GM12891 (cell line): ENCODE results near the gene CCR7.
"Not testable (repeated sequence)": the region's sequence is repeated elsewhere in the genome, so short reads cannot be mapped to it uniquely, and the experiment has no call there.

Experiments used
- DNase-seq: peaks from one replicate; pipeline ENCODE4 v3.0.0; 2011; ENCODE audit warnings: low spot score; ENCODE audit not compliant: insufficient read length
- FAIRE-seq: peaks from 2 replicates; lab custom pipeline; 2011; peaks lifted over from hg19 to GRCh38; lab: Jason Lieb, UNC
- PAX5 ChIP-seq: IDR thresholded peaks from 2 replicates; pipeline ENCODE4 v1.6.1; 2011; ENCODE audit warnings: low read length, moderate library complexity, mild to moderate bottlenecking; ENCODE audit not compliant: insufficient read depth, severe bottlenecking
- POLR2A ChIP-seq: IDR thresholded peaks from 2 replicates; pipeline ENCODE4 v1.6.1; 2011; ENCODE audit warnings: low read depth, low read length, control low read depth
- POLR2AphosphoS5 ChIP-seq: IDR thresholded peaks from 2 replicates; pipeline ENCODE4 v1.6.1; 2011; ENCODE audit warnings: low read depth, low read length, control low read depth
- POU2F2 ChIP-seq: IDR thresholded peaks from 2 replicates; pipeline ENCODE4 v1.6.1; 2011; ENCODE audit warnings: low read depth, mild to moderate bottlenecking, control low read depth, low read length, moderate library complexity
- SPI1 ChIP-seq: IDR thresholded peaks from 2 replicates; pipeline ENCODE4 v1.6.1; 2011; ENCODE audit warnings: low read depth, low read length, control low read depth
- TAF1 ChIP-seq: IDR thresholded peaks from 2 replicates; pipeline ENCODE4 v1.6.1; 2011; ENCODE audit warnings: low read depth, low read length, control low read depth

The CCR7 gene

DNA sequence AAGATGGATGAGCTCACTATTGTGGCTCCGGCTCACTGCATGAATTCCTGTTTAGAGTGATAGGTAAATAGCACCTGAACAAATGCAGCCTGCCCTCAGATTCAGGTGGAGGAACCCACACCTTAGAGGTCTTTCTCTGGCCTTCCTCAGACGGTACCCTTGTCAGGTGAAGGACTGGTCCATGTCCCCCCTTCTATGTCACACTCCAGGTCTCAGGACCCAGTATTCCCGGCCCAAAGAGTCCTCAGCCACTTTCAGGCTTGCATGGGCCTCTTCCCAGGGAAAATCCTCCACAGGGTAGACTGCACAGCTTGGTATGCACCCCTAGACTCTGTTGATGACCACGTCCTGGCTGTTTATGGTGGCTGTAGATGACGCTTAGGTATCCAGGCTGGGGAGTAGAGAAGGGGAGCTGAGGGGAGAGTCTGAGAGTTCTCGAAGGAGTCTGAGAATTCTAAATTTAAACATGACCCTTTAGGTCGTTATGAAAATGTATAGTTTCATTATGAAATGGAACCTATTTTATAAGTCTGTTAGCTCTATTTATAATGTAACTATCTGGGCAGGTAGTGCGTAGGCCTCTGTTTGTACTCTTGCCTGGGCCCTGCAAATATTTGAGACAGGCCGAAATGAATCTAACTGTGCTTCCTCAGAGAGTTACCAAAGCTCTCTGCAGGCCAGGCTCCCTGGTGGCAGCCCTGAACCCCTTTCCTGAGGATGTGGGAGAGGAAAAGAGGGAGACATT is 32.5 kb upstream of the CCR7 start:
- DNase-seq = no peak
- TF ChIP-seq PAX5 (no peak), POU2F2 (0 out of 2 replicates have a peak, but pooled peaks have one; percentile 10)
- FAIRE-seq = peak; percentile 66

DNA sequence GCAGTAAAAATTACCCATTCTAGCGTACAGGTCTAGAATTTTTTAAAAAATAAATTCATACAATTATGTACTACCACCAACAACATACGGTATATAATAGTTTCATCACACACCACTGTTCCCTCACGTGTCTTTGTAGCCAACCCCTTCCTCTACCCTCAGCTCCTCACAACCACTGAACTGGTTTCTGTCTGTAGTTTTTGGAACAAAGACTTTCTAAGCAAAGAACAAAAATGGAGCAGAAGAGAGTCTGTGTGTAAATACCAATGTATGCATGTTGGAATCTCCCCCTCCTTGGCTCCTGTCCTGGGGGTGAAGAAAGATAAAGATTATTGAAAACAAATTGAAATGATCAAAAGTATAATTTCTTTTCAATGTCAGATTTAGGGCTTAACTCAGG is 31.9 kb upstream of the CCR7 start:
- DNase-seq = no peak
- FAIRE-seq = no peak
- no peak for TF ChIP-seq TAF1
- TF ChIP-seq POU2F2 = no peak
- no peak for TF ChIP-seq SPI1
- no peak for TF ChIP-seq POLR2AphosphoS5

DNA sequence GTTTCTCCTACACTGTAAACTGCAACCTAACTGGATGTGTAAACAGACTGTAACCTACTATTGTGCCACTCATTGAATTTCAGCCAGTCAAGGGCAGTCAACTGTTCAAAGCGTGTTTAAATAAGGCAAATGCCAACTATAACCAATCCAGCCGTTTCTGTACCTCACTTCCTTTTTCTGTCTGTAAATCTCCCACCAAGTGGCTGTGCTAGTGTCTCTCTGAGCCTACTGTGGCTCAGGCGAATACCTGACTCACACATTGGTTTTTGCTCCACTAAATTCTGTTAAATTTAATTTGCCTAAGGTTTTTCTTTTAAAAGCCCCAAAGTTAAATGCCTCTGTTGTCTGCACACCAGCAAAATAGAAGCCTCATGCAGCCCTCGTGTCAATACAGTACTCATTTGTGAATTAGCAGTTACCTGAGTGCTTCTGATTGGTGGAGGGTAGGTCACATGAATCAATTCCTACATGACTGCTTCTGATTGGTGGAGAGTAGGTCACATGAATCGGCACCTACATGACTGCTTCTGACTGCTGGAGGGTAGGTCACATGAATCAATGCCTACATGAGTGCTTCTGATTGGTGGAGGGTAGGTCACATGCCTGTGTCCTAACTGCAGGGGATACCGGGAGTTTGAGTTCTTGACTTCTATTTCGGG is 31.1 kb upstream of the CCR7 start:
- FAIRE-seq = peak; percentile 84
- DNase-seq = no peak
- TF ChIP-seq POLR2AphosphoS5 = no peak
- TF ChIP-seq SPI1 = peak; percentile 87
- no peak for TF ChIP-seq PAX5
- no peak for TF ChIP-seq POLR2A
- no peak for TF ChIP-seq POU2F2
- TF ChIP-seq TAF1 = no peak

DNA sequence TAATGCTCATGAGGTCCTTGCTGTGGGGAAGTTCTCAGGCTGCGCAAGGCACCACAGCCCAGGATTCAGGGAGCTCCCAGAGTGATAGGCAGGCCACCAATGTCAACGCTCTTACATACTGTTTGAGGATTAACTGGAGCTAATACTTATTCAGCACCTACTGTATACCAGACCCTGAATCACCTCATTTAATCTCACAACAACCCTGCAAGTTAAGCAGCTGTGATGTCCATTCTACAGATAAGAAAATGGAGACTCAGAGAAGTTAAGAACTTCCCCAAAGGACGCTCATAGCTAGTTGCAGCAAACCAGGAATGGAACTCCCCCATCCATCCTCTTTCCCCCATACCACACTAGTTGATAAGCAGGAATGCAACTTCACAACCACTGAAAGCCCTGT is 25.5 kb upstream of the CCR7 start:
- TF ChIP-seq POLR2AphosphoS5 = no peak
- no peak for TF ChIP-seq POU2F2
- no peak for TF ChIP-seq POLR2A
- no peak for TF ChIP-seq PAX5
- TF ChIP-seq SPI1 = no peak
- no peak for TF ChIP-seq TAF1
- DNase-seq (no peak), FAIRE-seq (no peak)

DNA sequence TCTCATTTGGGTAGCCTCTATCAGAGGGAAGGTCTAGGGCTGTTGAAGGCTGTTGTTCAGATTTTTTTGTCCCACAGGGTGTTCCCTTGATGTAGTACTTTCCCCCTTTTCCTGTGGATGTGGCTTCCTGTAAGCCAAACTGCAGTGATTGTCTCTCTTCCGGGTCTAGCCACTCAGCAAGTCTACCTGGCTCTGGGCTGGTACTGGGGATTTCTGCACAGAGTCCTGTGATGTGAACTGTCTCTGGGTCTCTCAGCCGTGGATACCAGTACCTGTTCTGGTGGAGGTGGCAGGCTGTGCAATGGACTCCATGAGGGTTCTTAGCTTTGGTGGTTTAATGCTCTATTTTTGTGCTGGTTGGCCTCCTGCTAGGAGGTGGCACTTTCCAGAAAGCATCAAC is 23.3 kb upstream of the CCR7 start:
- DNase-seq = no peak
- FAIRE-seq = no peak
- TF ChIP-seq POLR2A (no peak), PAX5 (no peak), TAF1 (no peak), POLR2AphosphoS5 (no peak), SPI1 (no peak), POU2F2 (no peak)

DNA sequence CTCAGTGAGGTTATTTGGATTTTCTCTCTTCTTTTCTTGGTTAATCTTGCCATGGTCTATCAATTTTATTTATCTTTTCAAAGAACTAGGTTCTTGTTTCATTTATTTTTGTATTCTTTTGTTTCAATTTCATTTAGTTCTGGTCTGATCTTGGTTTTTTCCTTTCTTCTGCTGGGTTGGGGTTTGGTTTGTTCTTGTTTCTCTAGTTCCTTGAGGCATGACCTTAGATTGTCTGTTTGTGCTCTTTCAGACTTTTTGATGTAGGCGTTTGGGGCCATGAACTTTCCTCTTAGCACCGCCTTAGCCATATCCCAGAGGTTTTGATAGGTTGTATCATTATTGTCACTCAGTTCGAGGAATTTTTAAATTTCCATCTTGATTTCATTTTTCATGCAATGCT is 21.0 kb upstream of the CCR7 start:
- not testable (repeated sequence) for DNase-seq, FAIRE-seq

DNA sequence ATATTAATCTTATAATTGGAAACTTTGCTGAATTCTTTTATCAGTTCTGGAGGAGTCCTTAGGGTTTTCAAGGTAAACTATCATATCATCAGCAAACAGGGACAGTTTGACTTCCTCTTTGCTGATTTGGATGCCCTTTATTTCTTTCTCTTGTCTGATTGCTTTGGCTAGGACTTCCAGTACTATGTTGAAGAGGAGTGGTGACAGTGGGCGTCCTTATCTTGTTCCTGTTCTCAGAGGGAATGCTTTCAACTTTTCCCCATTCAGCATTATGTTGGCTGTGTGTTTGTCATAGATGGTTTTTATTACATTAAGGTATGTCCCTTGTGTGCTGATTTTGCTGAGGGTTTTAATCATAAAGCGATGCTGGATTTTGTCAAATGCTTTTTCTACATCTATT is 19.7 kb upstream of the CCR7 start:
- DNase-seq, FAIRE-seq: not testable (repeated sequence)

DNA sequence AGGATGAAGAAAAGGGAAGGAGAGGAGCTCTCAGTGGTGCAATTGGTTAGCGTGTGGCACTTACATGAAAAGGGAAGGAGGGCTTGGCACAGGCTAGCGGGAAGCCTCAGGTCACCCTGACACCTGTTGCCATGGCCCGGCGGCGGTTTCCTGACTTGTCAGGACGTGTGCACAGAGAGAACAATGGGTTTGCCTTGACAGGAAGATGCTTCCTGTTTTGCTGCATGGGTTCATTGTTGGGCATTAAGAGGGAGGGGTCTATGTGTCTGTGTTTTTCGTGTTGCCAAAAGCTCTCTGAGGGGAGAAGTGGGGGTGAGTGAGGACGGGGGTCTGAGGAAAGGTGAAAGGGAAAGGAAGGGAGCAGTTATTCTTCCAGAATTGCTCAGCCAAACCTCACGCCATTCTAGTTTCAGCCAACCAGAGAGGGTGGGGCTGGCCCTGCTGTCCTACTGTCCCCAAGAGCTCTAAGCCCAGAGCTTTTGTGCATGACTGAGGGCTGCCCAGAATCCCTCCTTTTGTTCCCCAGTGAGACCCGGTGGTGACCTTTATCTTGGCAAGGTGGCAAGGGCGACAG is 17.1 kb upstream of the CCR7 start:
- DNase-seq (no peak), FAIRE-seq (peak; percentile 93)
- TF ChIP-seq POU2F2 (peak; percentile 43), SPI1 (peak; percentile 30; the same call in 1 of the 2 replicates), PAX5 (no peak), POLR2AphosphoS5 (no peak), POLR2A (no peak)

DNA sequence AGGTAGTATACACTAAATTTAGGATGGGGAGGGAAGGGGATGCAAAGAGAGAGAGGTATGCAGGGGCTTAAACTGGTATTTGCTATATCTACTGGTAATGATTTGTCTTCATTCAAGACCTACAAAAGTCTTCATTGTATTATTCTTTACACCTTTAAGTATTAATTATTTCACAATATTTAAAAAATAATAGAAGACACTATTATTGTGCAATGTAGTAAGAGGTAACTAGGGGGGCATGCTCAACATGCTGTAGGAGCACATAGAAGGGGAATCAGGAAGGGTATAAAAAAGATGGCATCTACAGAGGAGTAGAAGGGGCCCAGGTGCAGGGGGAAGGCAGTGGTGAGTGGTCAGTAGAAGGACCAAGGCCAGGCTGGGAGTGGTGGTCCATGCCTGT is 14.9 kb upstream of the CCR7 start:
- FAIRE-seq = no peak
- DNase-seq = no peak
- no peak for TF ChIP-seq POU2F2
- TF ChIP-seq SPI1 = no peak
- TF ChIP-seq POLR2AphosphoS5 = no peak
- no peak for TF ChIP-seq POLR2A
- TF ChIP-seq TAF1 = no peak
- no peak for TF ChIP-seq PAX5

DNA sequence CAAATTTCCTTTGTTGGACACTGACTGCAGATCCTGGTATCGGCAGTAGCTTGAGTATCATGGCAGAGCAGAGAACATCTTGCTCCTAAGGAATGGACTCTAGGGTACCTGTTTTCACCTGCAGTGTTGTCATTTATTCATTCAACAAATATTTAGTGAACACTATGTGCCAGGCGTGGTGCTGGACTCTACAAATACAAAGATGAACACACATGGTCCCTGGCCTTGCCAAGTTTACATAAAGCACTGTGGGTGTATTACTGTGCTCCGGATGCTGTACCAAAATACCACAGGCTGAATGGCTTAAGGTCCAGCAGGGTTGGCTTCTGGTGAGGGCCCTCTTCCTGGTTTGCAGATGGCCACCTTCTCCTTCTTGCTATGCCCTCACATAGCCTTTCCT is 14.2 kb upstream of the CCR7 start:
- DNase-seq = no peak
- TF ChIP-seq POLR2AphosphoS5 (no peak), POLR2A (no peak), PAX5 (no peak), SPI1 (no peak), POU2F2 (no peak), TAF1 (no peak)
- FAIRE-seq = no peak

DNA sequence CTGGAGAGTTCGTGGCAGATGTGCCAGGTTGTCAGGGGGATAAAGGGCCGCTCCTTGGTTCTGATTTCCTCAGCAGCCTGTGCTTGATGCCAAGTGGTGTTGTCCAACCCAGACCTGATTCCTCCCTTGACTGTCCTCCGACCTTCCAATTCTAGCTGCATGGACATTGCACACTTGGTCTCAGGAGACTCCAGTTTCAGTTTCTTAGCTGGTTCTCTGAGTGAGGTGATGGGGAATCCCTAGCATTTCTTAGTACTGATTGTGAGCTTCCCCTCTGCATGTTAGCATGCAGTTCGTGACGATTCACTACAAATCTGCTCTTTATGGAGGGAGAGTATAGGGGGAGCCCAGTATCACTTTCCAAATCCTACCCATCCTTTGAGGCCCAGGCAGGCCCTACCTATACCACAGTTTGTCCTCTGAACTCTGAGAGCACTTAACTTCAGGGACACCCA is 12.4 kb upstream of the CCR7 start:
- peak; percentile 55 for TF ChIP-seq SPI1
- TF ChIP-seq POLR2AphosphoS5 = no peak; the same call in 1 of the 2 replicates
- peak; percentile 80 for TF ChIP-seq POU2F2
- no peak for TF ChIP-seq TAF1
- no peak for TF ChIP-seq PAX5
- TF ChIP-seq POLR2A = no peak
- DNase-seq (no peak), FAIRE-seq (peak; percentile 85)
